Skeletal muscle satellite cell (primary cell): ENCODE data around the gene MON1A.
A peak's percentile ranks its signal among the peaks of the same experiment; 100 is the strongest.
"Not testable (repeated sequence)": the region's sequence is repeated elsewhere in the genome, so short reads cannot be mapped to it uniquely, and the experiment has no call there.

Experiments
- H3K27me3 ChIP-seq: 2 replicates; pipeline ENCODE4 v1.7.0; 2013; ENCODE audit warnings: low read length; ENCODE audit not compliant: control insufficient read depth, insufficient read depth
- H3K36me3 ChIP-seq: 2 replicates; pipeline ENCODE4 v1.7.0; 2013; ENCODE audit warnings: mild to moderate bottlenecking, control low read depth, low read length; ENCODE audit not compliant: insufficient read depth
- H3K4me1 ChIP-seq: 2 replicates; pipeline ENCODE4 v1.7.0; 2013; ENCODE audit warnings: low read length; ENCODE audit not compliant: control insufficient read depth, insufficient read depth
- H3K4me2 ChIP-seq: 2 replicates; pipeline ENCODE4 v1.7.0; 2013; ENCODE audit warnings: mild to moderate bottlenecking, low read length
- H3K4me3 ChIP-seq: 2 replicates; pipeline ENCODE4 v1.7.0; 2013; ENCODE audit warnings: low read length
- H3K9ac ChIP-seq: 2 replicates; pipeline ENCODE4 v1.7.0; 2013; ENCODE audit warnings: mild to moderate bottlenecking, low read depth, low read length, moderate library complexity
- H3K9me3 ChIP-seq: replicated peaks from 2 replicates; pipeline ENCODE4 v1.7.0; 2013; ENCODE audit warnings: mild to moderate bottlenecking, control low read depth, low read length

MON1A gene

DNA sequence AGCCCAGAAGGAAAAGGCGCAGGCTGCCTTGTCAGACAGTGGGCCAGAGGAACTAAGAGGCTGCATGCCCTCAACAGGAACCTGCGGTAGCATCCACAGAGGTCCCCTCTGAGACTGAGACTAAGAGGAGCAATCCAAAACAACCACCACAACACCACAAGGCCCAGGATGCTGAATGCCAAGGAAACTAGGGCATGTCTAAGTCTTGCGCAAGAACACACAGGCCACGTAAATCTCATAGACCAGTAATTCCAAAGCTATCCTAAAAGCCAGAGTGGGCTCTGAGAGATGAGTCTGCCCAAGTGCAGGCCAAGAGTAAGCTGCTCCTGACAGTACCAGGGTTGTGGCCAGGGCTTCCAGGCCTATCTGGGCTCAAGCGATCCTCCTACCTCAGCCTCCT lies 12.9 kb downstream of the MON1A start:
- H3K36me3 ChIP-seq, result peaks cover 7% of the 10 kb centered on the region
- no peaks in the 10 kb centered on the region for H3K27me3 ChIP-seq
- no peaks in the 10 kb centered on the region for H3K4me1 ChIP-seq
- H3K4me3 ChIP-seq, result no peak overlapping the region
- no peak overlapping the region for H3K4me2 ChIP-seq
- H3K9me3 ChIP-seq, result no peaks in the 10 kb centered on the region
- H3K9ac ChIP-seq, result no peak overlapping the region

DNA sequence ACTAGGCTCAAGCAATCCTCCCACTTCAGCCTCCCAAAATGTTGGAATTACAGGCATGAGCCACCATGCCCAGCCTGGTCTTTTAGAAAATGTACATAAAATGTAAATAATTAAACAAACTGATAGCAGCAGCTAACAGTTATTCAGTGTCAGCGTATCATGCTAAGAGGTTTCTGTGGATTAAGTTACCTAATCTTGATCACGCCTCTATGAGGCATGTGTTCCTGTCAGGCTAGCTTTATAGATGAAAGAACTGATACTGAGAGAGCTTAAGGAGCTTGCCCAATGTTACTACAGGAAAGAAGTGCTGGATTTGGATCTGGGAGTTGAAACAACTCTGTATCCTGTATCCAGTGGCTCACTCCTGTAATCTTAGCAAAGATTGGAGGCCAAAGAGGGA lies 14.7 kb downstream of the MON1A start:
- Histone ChIP-seq H3K27me3 (no peaks in the 10 kb centered on the region), H3K4me1 (no peaks in the 10 kb centered on the region), H3K9me3 (no peaks in the 10 kb centered on the region), H3K4me2 (no peak overlapping the region), H3K4me3 (no peak overlapping the region), H3K9ac (no peak overlapping the region), H3K36me3 (peaks cover 19% of the 10 kb centered on the region)

DNA sequence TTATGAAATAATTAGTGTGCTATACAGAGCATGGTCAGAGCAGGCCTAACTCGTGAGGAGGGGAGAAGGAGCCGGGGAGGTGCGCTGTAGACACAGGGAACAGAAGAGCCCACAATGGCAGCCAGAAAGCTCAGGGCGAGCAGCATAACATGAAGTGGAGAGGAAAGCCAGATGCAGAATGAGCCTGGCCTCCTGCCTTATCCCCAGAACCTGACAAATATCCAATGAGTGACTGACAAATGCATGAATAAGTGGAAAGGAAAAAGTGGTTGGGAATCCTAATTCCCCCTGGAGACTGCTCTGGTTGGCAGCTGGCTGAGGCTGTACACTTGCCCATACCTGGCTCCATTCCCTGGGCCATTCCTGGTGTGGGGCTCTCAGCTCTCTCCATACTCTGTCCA lies 16.7 kb downstream of the MON1A start:
- Histone ChIP-seq H3K9me3 (no peaks in the 10 kb centered on the region), H3K4me3 (no peak overlapping the region), H3K4me2 (no peak overlapping the region), H3K9ac (no peak overlapping the region), H3K27me3 (no peaks in the 10 kb centered on the region), H3K36me3 (peaks cover 28% of the 10 kb centered on the region), H3K4me1 (no peaks in the 10 kb centered on the region)

DNA sequence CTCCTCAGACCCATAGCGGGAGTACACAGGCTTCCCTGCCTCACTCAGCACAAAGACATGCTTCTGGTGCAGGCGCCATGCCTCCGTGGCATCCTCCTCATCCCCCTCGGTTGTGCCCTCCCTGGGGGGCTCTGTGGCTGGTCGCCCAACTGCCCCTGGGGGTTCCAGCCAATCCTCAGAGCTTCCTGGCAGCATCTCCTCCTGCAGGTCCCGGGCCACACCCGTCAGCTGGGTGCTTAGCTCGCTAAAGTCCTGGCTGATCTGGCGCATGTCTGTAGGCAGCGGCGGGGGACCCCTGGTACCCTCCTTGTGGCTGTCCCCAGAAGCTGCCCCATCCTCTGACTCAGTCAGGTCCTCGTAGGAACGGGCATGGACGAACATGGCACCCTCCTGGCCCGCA lies 18.0 kb downstream of the MON1A start:
- no peak overlapping the region for H3K4me2 ChIP-seq
- peaks cover 28% of the 10 kb centered on the region for H3K36me3 ChIP-seq
- no peak overlapping the region for H3K9ac ChIP-seq
- peaks cover under 1% of the 10 kb centered on the region for H3K4me1 ChIP-seq
- H3K4me3 ChIP-seq, result no peak overlapping the region
- no peaks in the 10 kb centered on the region for H3K9me3 ChIP-seq
- H3K27me3 ChIP-seq, result no peaks in the 10 kb centered on the region

DNA sequence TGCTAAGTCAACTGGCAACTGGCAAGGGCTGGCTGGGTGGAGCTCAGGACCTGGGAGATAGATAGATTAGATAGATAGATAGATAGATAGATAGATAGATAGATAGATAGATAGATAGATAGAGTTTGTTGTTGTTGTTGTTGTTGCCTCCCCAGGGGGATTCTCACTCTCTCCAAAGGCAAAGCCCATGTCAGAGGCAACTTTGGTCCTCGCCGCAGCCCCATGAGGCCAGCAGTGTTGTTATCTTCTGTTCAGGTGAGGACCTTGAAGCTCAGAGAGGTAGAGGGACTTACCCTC lies 18.5 kb downstream of the MON1A start:
- H3K9me3 ChIP-seq, result no peaks in the 10 kb centered on the region
- H3K36me3 ChIP-seq, result peaks cover 28% of the 10 kb centered on the region
- H3K4me1 ChIP-seq, result peaks cover 6% of the 10 kb centered on the region
- H3K4me2 ChIP-seq, result no peak overlapping the region
- no peak overlapping the region for H3K4me3 ChIP-seq
- no peak overlapping the region for H3K9ac ChIP-seq
- no peaks in the 10 kb centered on the region for H3K27me3 ChIP-seq

DNA sequence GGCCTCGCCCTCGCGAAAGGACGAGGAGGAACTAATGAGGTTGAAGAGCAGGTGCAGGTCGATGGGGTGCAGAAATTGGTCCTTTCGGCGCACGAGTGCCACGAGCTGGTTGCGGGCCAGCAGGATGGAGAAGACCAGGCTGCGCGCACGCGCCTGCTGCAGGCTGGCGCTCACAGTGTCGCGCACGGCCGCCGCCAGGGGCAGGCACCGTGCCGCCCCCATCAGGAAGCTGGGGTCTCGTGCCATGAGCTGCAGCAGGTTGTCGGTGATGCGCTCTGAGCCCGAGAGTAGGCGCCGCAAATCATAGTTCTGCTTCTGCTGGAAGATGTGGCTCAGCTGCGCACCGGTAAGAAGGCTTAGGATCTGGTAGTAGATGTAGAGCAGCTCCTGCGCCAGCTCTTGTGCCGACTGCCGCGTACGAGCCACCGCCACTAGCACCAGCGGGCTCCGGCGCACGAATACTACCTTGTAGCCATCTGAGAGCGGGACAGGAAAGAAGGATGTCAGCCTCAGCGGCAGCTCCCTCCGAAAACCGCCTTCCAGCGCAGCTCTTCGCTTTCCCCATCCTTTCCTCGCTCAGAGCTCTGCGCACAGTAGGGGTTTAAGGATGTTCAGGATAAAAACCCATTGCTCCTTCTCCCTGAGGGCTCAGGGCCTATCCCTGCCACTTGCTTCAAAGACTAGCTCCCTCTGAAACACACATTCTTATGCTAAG lies 19.0 kb downstream of the MON1A start:
- H3K27me3 ChIP-seq, result no peaks in the 10 kb centered on the region
- H3K9ac ChIP-seq, result no peak overlapping the region
- no peak overlapping the region for H3K4me2 ChIP-seq
- peaks cover 11% of the 10 kb centered on the region for H3K4me1 ChIP-seq
- no peaks in the 10 kb centered on the region for H3K9me3 ChIP-seq
- H3K4me3 ChIP-seq, result no peak overlapping the region
- H3K36me3 ChIP-seq, result peaks cover 28% of the 10 kb centered on the region

DNA sequence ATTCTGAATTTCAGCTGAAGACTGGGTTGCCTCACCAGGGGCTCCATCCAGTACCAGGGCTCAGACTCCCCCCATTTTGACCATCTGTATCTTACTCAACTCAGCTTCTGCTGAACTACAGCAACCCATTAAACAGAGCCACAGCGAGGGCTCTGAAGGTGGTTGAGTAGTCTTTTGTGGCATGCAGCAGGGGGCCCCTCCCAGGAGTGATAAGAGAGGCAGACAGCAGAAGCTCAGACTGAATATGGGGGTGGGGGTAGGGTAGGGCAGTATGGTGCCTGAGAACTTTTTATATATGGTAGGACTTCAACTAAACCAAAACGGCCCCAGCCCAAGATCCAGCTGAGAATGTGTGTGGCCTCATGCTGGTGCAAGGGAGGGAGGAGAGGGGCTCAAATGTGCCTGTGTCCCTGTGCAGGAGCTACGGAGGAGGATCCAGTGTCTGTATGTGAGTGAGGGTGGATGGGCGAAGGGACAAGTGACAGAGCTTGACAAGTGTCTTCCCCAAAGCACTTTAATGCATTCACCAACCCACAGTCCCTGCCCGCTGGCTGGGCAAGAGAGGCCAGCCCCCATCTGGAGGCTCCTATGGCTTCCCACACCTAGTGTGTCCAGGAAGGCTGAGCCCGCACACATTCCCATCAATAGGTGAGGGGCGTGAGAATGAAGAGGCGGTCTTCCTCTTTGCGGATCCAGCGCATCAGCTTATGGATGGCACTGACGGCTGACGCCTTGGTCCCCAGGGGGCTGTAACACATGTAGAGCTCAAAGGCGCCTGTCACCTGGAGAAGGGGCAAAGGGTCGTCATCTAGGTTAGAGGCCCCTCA lies 21.0 kb downstream of the MON1A start:
- H3K4me3 ChIP-seq, result no peak overlapping the region
- no peak overlapping the region for H3K4me2 ChIP-seq
- H3K9ac ChIP-seq, result no peak overlapping the region
- no peaks in the 10 kb centered on the region for H3K9me3 ChIP-seq
- peaks cover 14% of the 10 kb centered on the region for H3K4me1 ChIP-seq
- no peaks in the 10 kb centered on the region for H3K27me3 ChIP-seq
- H3K36me3 ChIP-seq, result peaks cover 28% of the 10 kb centered on the region

DNA sequence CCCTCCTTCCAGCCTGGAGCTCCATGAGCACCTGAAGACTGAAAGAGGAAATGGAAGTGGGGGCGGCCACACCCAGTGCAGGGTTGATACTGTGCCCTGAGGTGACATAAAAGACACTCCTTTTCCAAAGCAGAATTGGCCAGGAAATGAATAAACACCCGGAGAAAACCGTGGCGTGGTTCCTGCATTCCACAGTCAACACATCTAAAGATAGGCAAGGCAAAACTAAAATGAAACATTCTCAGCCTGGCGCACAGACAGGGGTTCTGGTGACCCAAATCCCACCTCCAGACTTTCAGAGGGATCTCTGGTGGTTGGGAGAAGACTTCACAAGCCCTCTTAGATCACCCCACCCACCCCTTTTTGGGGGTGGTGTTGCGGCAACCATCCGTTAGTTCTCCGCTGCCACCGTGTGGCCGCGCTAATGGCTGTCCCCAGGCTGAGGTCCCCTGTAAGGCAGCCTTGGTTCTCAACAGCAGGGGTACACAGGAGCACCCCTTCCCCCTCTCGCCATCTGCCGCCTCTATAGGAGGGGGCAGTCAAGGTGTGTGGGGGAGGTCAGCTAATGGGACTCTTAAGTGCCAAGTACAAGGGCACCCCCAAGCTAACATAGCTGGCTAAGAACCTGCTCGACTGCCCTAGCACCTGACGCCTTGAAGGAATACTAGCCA lies 23.4 kb downstream of the MON1A start:
- H3K27me3 ChIP-seq, result no peaks in the 10 kb centered on the region
- peak overlapping the region; percentile 54 for H3K4me3 ChIP-seq
- peaks cover 17% of the 10 kb centered on the region for H3K36me3 ChIP-seq
- H3K4me1 ChIP-seq, result peaks cover 16% of the 10 kb centered on the region
- no peak overlapping the region for H3K9ac ChIP-seq
- H3K9me3 ChIP-seq, result no peaks in the 10 kb centered on the region
- peak overlapping the region; percentile 73 for H3K4me2 ChIP-seq

DNA sequence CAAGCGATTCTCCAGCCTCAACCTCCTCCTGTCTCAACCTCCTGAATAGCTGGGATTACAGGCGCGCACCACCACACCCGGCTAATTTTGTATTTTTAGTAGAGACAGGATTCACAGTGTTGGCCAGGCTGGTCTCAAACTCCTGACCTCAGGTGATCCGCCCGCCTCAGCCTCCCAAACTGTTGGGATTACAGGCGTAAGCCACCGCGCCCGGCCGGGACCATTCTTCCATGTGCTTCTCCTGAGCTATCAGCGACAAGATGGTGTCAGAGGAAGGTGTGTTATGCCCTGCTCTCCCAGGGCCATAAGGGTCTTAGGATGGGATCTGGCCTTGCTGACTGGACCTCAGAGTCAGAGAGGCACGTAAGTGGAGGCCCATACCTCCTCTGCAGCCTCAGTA lies 25.2 kb downstream of the MON1A start:
- not testable (repeated sequence) for H3K4me3 ChIP-seq, H3K4me2 ChIP-seq, H3K36me3 ChIP-seq, H3K9me3 ChIP-seq, H3K9ac ChIP-seq, H3K27me3 ChIP-seq
- peaks cover 30% of the 10 kb centered on the region for H3K4me1 ChIP-seq

DNA sequence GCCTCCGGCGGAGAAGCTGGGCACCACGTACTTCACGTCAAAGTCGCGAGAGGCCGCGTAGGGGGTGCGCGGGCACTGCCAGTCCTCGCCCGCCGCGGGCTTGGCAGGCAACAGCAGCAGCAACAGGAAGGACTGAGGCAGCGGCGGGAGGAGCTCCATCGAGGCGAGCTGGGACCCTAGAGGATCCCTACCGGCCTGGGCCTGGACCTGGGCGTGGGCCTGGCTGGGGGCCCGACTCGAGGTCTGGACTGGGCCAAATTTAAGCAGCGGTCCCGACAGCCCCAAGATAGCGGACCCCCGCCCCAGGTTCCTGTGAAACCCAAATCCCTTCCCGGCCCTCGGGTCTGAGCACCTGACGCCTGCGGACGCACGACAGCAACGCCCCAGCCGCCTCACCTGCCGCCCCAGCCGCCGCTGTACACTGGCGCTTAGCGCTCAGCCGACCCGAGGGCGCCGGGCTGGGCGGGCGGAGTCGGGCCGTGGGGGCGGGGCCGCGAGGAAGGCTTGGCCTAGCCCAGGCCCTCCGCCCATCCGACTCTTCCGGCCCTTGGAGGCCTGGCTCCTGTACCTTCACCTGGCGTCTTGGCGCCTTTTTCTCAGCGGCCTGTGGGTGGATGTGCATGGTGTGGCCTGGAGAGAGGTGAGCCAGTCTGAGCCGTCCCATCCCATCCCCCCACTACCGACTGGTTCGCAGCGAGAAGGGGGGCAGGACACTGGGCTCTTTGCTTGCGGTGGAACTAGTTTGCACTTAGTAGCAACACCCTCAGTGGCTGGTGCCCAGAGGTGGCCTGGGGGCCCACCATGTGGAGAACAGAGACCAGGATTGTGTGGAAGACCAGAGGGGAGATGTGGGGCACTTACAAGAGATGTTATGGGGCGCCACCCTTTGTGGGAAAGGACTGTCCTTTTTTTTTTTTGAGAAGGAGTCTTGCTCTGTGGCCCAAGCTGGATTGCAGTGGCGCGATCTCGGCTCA lies 25.9 kb downstream of the MON1A start, which contains the start of gene MST1R:
TSS of gene MST1R (minus strand) at position 423 of the 974 bp plus-strand sequence. CDS start at position 159, 264 bp downstream.
- H3K4me1 ChIP-seq, result peaks cover 30% of the 10 kb centered on the region
- no peak within 1 kb of the TSS for H3K4me3 ChIP-seq
- H3K9me3 ChIP-seq, result no peaks in the 10 kb centered on the region
- peak within 1 kb of the TSS; percentile 38 for H3K4me2 ChIP-seq
- H3K36me3 ChIP-seq, result peaks cover under 1% of the 10 kb centered on the region
- no peak within 1 kb of the TSS for H3K9ac ChIP-seq
- no peaks in the 10 kb centered on the region for H3K27me3 ChIP-seq
